ENCODE measurements around the gene AJM1.
A peak's percentile ranks its signal among the peaks of the same experiment; 100 is the strongest.

Gene AJM1

GRCh38 chr9:136858844-136859757, 16.8 kb downstream of the AJM1 start:
- peak; percentile 76 for DNase-seq
- Histone ChIP-seq H3K27me3 (no peaks in the 10 kb centered on the region), H3K9me3 (no peaks in the 10 kb centered on the region), H3K4me3 (ENCODE audit: low read depth, low read length) (no peak overlapping the region), H3K4me1 (peaks cover 24% of the 10 kb centered on the region), H3K36me3 (peaks cover 50% of the 10 kb centered on the region)
- TF ChIP-seq CTCF (IDR thresholded peaks at IDR 0.05; ENCODE audit: low read depth, low read length): no peak

GRCh38 chr9:136860529-136860928, 18.3 kb downstream of the AJM1 start:
- H3K9me3 ChIP-seq: no peaks in the 10 kb centered on the region
- peaks cover 22% of the 10 kb centered on the region for H3K4me1 ChIP-seq
- peak; percentile 9 for DNase-seq
- no peak for TF ChIP-seq CTCF (IDR thresholded peaks at IDR 0.05; ENCODE audit: low read depth, low read length)
- peaks cover 55% of the 10 kb centered on the region for H3K36me3 ChIP-seq
- no peaks in the 10 kb centered on the region for H3K27me3 ChIP-seq
- H3K4me3 ChIP-seq (ENCODE audit: low read depth, low read length): no peak overlapping the region

- Histone ChIP-seq H3K4me3 (ENCODE audit: low read depth, low read length) (no peak overlapping the region), H3K4me1 (peaks cover 15% of the 10 kb centered on the region), H3K36me3 (peaks cover 55% of the 10 kb centered on the region), H3K9me3 (no peaks in the 10 kb centered on the region), H3K27me3 (no peaks in the 10 kb centered on the region)
- DNase-seq: peak; percentile 11
- no peak for TF ChIP-seq CTCF (IDR thresholded peaks at IDR 0.05; ENCODE audit: low read depth, low read length)
Measured at GRCh38 chr9:136860933-136861873, 18.9 kb downstream of the AJM1 start.

GRCh38 chr9:136861874-136862457, 19.7 kb downstream of the AJM1 start:
- Histone ChIP-seq H3K4me1 (peaks cover 14% of the 10 kb centered on the region), H3K36me3 (peaks cover 55% of the 10 kb centered on the region), H3K4me3 (ENCODE audit: low read depth, low read length) (no peak overlapping the region), H3K27me3 (no peaks in the 10 kb centered on the region), H3K9me3 (peaks cover 3% of the 10 kb centered on the region; the same call in 1 of the 2 replicates)
- no peak for TF ChIP-seq CTCF (IDR thresholded peaks at IDR 0.05; ENCODE audit: low read depth, low read length)
- DNase-seq: no peak

- Histone ChIP-seq H3K4me1 (peaks cover 14% of the 10 kb centered on the region), H3K4me3 (ENCODE audit: low read depth, low read length) (no peak overlapping the region), H3K36me3 (peaks cover 46% of the 10 kb centered on the region), H3K9me3 (peaks cover 3% of the 10 kb centered on the region; the same call in 1 of the 2 replicates), H3K27me3 (no peaks in the 10 kb centered on the region)
- DNase-seq: no peak
- TF ChIP-seq CTCF (IDR thresholded peaks at IDR 0.05; ENCODE audit: low read depth, low read length): no peak
Measured at GRCh38 chr9:136862849-136863622, 20.8 kb downstream of the AJM1 start.
